MM.1S (cell line): ENCODE results near the gene DGKG.

Experiments
- DNase-seq: peaks from one replicate; pipeline ENCODE4 v3.0.0-alpha.2; 2015
- H2AFZ ChIP-seq: fragments of 300-600 bp; sonication (generic); 2 replicates; pipeline ENCODE4 v1.6.0; 2016; ENCODE audit warnings: antibody characterized with exemption, low read length
- H3F3A ChIP-seq: fragments of 300-600 bp; sonication (generic); 2 replicates; pipeline ENCODE4 v1.6.1; 2016; ENCODE audit warnings: mild to moderate bottlenecking, antibody characterized with exemption, low read length, moderate library complexity, mixed read lengths; ENCODE audit not compliant: insufficient read depth
- H3K27ac ChIP-seq: fragments of 300-600 bp; sonication (generic); 2 replicates; pipeline ENCODE4 v1.5.1; 2016; ENCODE audit warnings: mild to moderate bottlenecking, low read length
- H3K27me3 ChIP-seq: fragments of 300-600 bp; sonication (generic); replicated peaks from 2 replicates; pipeline ENCODE4 v1.6.0; 2016; ENCODE audit warnings: low read length; ENCODE audit not compliant: insufficient read depth
- H3K36me3 ChIP-seq: fragments of 300-600 bp; sonication (generic); replicated peaks from 2 replicates; pipeline ENCODE4 v1.6.1; 2016; ENCODE audit warnings: mild to moderate bottlenecking, low read length, mixed read lengths; ENCODE audit not compliant: insufficient read depth
- H3K4me1 ChIP-seq: fragments of 300-600 bp; sonication (generic); 2 replicates; pipeline ENCODE4 v1.6.1; 2016; ENCODE audit warnings: low read length, mixed read lengths
- H3K4me2 ChIP-seq: fragments of 300-600 bp; sonication (generic); 2 replicates; pipeline ENCODE4 v1.6.0; 2016; ENCODE audit warnings: low read depth, low read length
- H3K4me3 ChIP-seq: fragments of 300-600 bp; sonication (generic); 2 replicates; pipeline ENCODE4 v1.5.1; 2016; ENCODE audit warnings: low read length, mixed read lengths
- H3K79me2 ChIP-seq: fragments of 300-600 bp; sonication (generic); 2 replicates; pipeline ENCODE4 v1.6.1; 2016; ENCODE audit warnings: mixed run types, low read length, mixed read lengths
- H3K9ac ChIP-seq: fragments of 300-600 bp; sonication (generic); 2 replicates; pipeline ENCODE4 v1.6.1; 2016; ENCODE audit warnings: low read length, mixed read lengths
- H3K9me2 ChIP-seq: fragments of 300-600 bp; sonication (generic); replicated peaks from 2 replicates; pipeline ENCODE4 v1.6.1; 2016; ENCODE audit warnings: mild to moderate bottlenecking, low read length, mixed read lengths; ENCODE audit not compliant: insufficient read depth
- H3K9me3 ChIP-seq: fragments of 300-600 bp; sonication (generic); replicated peaks from 2 replicates; pipeline ENCODE4 v1.6.1; 2016; ENCODE audit warnings: mild to moderate bottlenecking, low read length, mixed read lengths; ENCODE audit not compliant: insufficient read depth
- H4K20me1 ChIP-seq: fragments of 300-600 bp; sonication (generic); 2 replicates; pipeline ENCODE4 v1.6.1; 2016; ENCODE audit warnings: mild to moderate bottlenecking, low read length, moderate library complexity, mixed read lengths; ENCODE audit not compliant: insufficient read depth
- CTCF ChIP-seq: fragments of 300-600 bp; sonication (generic); IDR thresholded peaks from 2 replicates; pipeline ENCODE4 v1.5.1; 2016; ENCODE audit warnings: antibody characterized with exemption, low read length, mixed read lengths
- EZH2 ChIP-seq: fragments of 300-600 bp; sonication (generic); optimal IDR thresholded peaks from 2 replicates; pipeline ENCODE3; 2017; ENCODE audit warnings: low read depth, mild to moderate bottlenecking, antibody characterized with exemption, low read length, mixed read lengths
- EZH2phosphoT487 ChIP-seq: fragments of 300-600 bp; sonication (generic); IDR thresholded peaks from 2 replicates; pipeline ENCODE4 v1.6.1; 2018; ENCODE audit warnings: antibody characterized with exemption, low read length

Gene DGKG

GRCh38 chr3:186212611-186213010 is 149.4 kb downstream of the DGKG start:
- Histone ChIP-seq H3K79me2 (no peaks in the 10 kb centered on the region), H3F3A (no peaks in the 10 kb centered on the region), H2AFZ (no peak overlapping the region), H4K20me1 (no peaks in the 10 kb centered on the region), H3K9ac (no peak overlapping the region), H3K4me1 (peaks cover 12% of the 10 kb centered on the region; the same call in 1 of the 2 replicates), H3K4me3 (no peak overlapping the region), H3K4me2 (no peak overlapping the region), H3K9me2 (no peaks in the 10 kb centered on the region), H3K36me3 (no peaks in the 10 kb centered on the region), H3K9me3 (no peaks in the 10 kb centered on the region), H3K27ac (no peak overlapping the region), H3K27me3 (no peaks in the 10 kb centered on the region)
- TF ChIP-seq CTCF = no peak
- TF ChIP-seq EZH2 = no peak
- no peak for TF ChIP-seq EZH2phosphoT487
- no peak for DNase-seq

- Histone ChIP-seq H3K9me3 (no peaks in the 10 kb centered on the region), H3K4me2 (no peak overlapping the region), H3K36me3 (no peaks in the 10 kb centered on the region), H3K27me3 (no peaks in the 10 kb centered on the region), H4K20me1 (no peaks in the 10 kb centered on the region), H3K27ac (no peak overlapping the region), H3K79me2 (no peaks in the 10 kb centered on the region), H3K4me1 (peaks cover 8% of the 10 kb centered on the region; the same call in 1 of the 2 replicates), H3K9me2 (no peaks in the 10 kb centered on the region), H3F3A (no peaks in the 10 kb centered on the region), H3K4me3 (no peak overlapping the region), H2AFZ (no peak overlapping the region), H3K9ac (no peak overlapping the region)
- no peak for TF ChIP-seq EZH2
- TF ChIP-seq EZH2phosphoT487 = no peak
- TF ChIP-seq CTCF = no peak
- no peak for DNase-seq
Measured at GRCh38 chr3:186210852-186211500, 151.1 kb downstream of the DGKG start.

- Histone ChIP-seq H3K4me1 (peaks cover 8% of the 10 kb centered on the region; the same call in 1 of the 2 replicates), H3K4me2 (no peak overlapping the region), H4K20me1 (no peaks in the 10 kb centered on the region), H3K79me2 (no peaks in the 10 kb centered on the region), H3K36me3 (no peaks in the 10 kb centered on the region), H2AFZ (no peak overlapping the region), H3K27ac (no peak overlapping the region), H3K9me2 (no peaks in the 10 kb centered on the region), H3F3A (no peaks in the 10 kb centered on the region), H3K9me3 (no peaks in the 10 kb centered on the region), H3K9ac (no peak overlapping the region), H3K27me3 (no peaks in the 10 kb centered on the region), H3K4me3 (no peak overlapping the region)
- DNase-seq = no peak
- no peak for TF ChIP-seq EZH2
- TF ChIP-seq EZH2phosphoT487 = no peak
- no peak for TF ChIP-seq CTCF
Measured at GRCh38 chr3:186209810-186210752, 152.0 kb downstream of the DGKG start.
